Urinary bladder (tissue), 4 donors: ENCODE results near the gene MAGI1. TPM values are rescaled to one million over a fixed set of nuclear protein-coding genes. Genes with fewer than 3 reads are reported as not detected.

Experiments
- DNase-seq: peaks from one replicate; pipeline ENCODE4 v3.0.0-alpha.2; 2015; ENCODE audit errors: extremely low spot score
- H3K27ac ChIP-seq: one replicate; pipeline ENCODE4 v1.5.1; 2013; ENCODE audit warnings: low read depth, mild to moderate bottlenecking, moderate library complexity
- H3K36me3 ChIP-seq: one replicate; pipeline ENCODE4 v1.6.1; 2013; ENCODE audit warnings: mild to moderate bottlenecking, moderate library complexity; ENCODE audit not compliant: insufficient read depth
- H3K4me1 ChIP-seq: one replicate; pipeline ENCODE4 v1.6.1; 2013; ENCODE audit warnings: mild to moderate bottlenecking, moderate library complexity; ENCODE audit not compliant: insufficient read depth
- H3K4me3 ChIP-seq: one replicate; pipeline ENCODE4 v1.5.1; 2013; ENCODE audit warnings: low read depth, low read length
- WGBS: extraction: QIAGEN DNeasy Blood & Tissue Kit; methylation state at CpG from one replicate; pipeline ENCODE4 v1.1.7; 2013; 5-methylcytosine and 5-hydroxymethylcytosine counted together
- polyA plus RNA-seq: library from polyadenylated mRNA; stranded (reverse); fragments of 200-250 nt; gene quantifications from one replicate; pipeline ENCODE4 v1.2.3, GENCODE V29; 2013
- total RNA-seq: library from RNA; depleted of rRNA; stranded (reverse); fragments of >200 nt; gene quantifications from one replicate; pipeline ENCODE4 v1.2.3, GENCODE V29; 2014
- donor health status: healthy with polysubstance abuse.
- donor health status: healthy.

MAGI1 gene
- total and polyA plus RNA-seq, 2 donors = 9.7 to 46.7 TPM

- H3K4me1 ChIP-seq = no peaks in the 10 kb centered on the region
- no peak overlapping the region for H3K4me3 ChIP-seq
- no peaks in the 10 kb centered on the region for H3K36me3 ChIP-seq
- no peak for DNase-seq
- H3K27ac ChIP-seq = no peak overlapping the region
- WGBS = 62% methylated on average over 8 of the region's 8 CpGs
Measured at GRCh38 chr3:65811892-65812291, 226.8 kb downstream of the MAGI1 start.

GRCh38 chr3:65811086-65811761 lies 227.5 kb downstream of the MAGI1 start:
- 54% methylated on average over 4 of the region's 4 CpGs for WGBS
- H3K36me3 ChIP-seq = no peaks in the 10 kb centered on the region

GRCh38 chr3:65810302-65810701 lies 228.4 kb downstream of the MAGI1 start:
- no peak for DNase-seq
- Histone ChIP-seq H3K4me3 (no peak overlapping the region), H3K36me3 (no peaks in the 10 kb centered on the region), H3K27ac (no peak overlapping the region), H3K4me1 (no peaks in the 10 kb centered on the region)
- 77% methylated on average over 7 of the region's 7 CpGs for WGBS

More at GRCh38 chr3:65811086-65811761, 227.5 kb downstream of the MAGI1 start:
- no peak overlapping the region for H3K4me3 ChIP-seq
- H3K4me1 ChIP-seq = no peaks in the 10 kb centered on the region
- DNase-seq = no peak
- no peak overlapping the region for H3K27ac ChIP-seq

GRCh38 chr3:65809641-65810150 lies 229.0 kb downstream of the MAGI1 start:
- WGBS = 82% methylated on average over 2 of the region's 2 CpGs
- Histone ChIP-seq H3K27ac (no peak overlapping the region), H3K36me3 (no peaks in the 10 kb centered on the region), H3K4me1 (no peaks in the 10 kb centered on the region), H3K4me3 (no peak overlapping the region)
- no peak for DNase-seq

- no peak overlapping the region for H3K4me3 ChIP-seq
- H3K27ac ChIP-seq = no peak overlapping the region
- DNase-seq = no peak
- no peaks in the 10 kb centered on the region for H3K4me1 ChIP-seq
- no peaks in the 10 kb centered on the region for H3K36me3 ChIP-seq
- 93% methylated on average over 3 of the region's 3 CpGs for WGBS
Measured at GRCh38 chr3:65808824-65809223, 229.9 kb downstream of the MAGI1 start.

GRCh38 chr3:65808407-65808806 lies 230.3 kb downstream of the MAGI1 start:
- Histone ChIP-seq H3K36me3 (no peaks in the 10 kb centered on the region), H3K27ac (no peak overlapping the region), H3K4me3 (no peak overlapping the region), H3K4me1 (no peaks in the 10 kb centered on the region)
- DNase-seq = no peak
- WGBS = 84% methylated on average over 6 of the region's 6 CpGs

- Histone ChIP-seq H3K4me1 (no peaks in the 10 kb centered on the region), H3K4me3 (no peak overlapping the region), H3K27ac (no peak overlapping the region), H3K36me3 (no peaks in the 10 kb centered on the region)
- 80% methylated on average over 5 of the region's 5 CpGs for WGBS
- DNase-seq = no peak
Measured at GRCh38 chr3:65807225-65807624, 231.5 kb downstream of the MAGI1 start.

- no peaks in the 10 kb centered on the region for H3K36me3 ChIP-seq
- H3K27ac ChIP-seq = no peak overlapping the region
- no peak for DNase-seq
- no peak overlapping the region for H3K4me3 ChIP-seq
- no peaks in the 10 kb centered on the region for H3K4me1 ChIP-seq
- 84% methylated on average over 1 of the region's 1 CpG for WGBS
Measured at GRCh38 chr3:65806600-65806999, 232.1 kb downstream of the MAGI1 start.

- WGBS = 92% methylated on average over 4 of the region's 4 CpGs
Measured at GRCh38 chr3:65796676-65797075, 242.0 kb downstream of the MAGI1 start.

GRCh38 chr3:65795166-65795565 lies 243.6 kb downstream of the MAGI1 start:
- DNase-seq = no peak
- no peak overlapping the region for H3K27ac ChIP-seq
- 96% methylated on average over 2 of the region's 2 CpGs for WGBS
- H3K36me3 ChIP-seq = no peaks in the 10 kb centered on the region
- no peaks in the 10 kb centered on the region for H3K4me1 ChIP-seq
- H3K4me3 ChIP-seq = no peak overlapping the region

More at GRCh38 chr3:65796676-65797075, 242.0 kb downstream of the MAGI1 start:
- H3K4me3 ChIP-seq = no peak overlapping the region
- no peak overlapping the region for H3K27ac ChIP-seq
- no peak for DNase-seq
- no peaks in the 10 kb centered on the region for H3K36me3 ChIP-seq
- H3K4me1 ChIP-seq = no peaks in the 10 kb centered on the region

- no peak for DNase-seq
- 58% methylated on average over 8 of the region's 8 CpGs for WGBS
- Histone ChIP-seq H3K4me3 (no peak overlapping the region), H3K4me1 (no peaks in the 10 kb centered on the region), H3K36me3 (no peaks in the 10 kb centered on the region), H3K27ac (no peak overlapping the region)
Measured at GRCh38 chr3:65793495-65794200, 245.1 kb downstream of the MAGI1 start.

GRCh38 chr3:65788461-65788860 lies 250.3 kb downstream of the MAGI1 start:
- Histone ChIP-seq H3K4me1 (no peaks in the 10 kb centered on the region), H3K36me3 (no peaks in the 10 kb centered on the region), H3K4me3 (no peak overlapping the region), H3K27ac (no peak overlapping the region)
- no peak for DNase-seq
- 47% methylated on average over 2 of the region's 2 CpGs for WGBS

- H3K4me1 ChIP-seq = no peaks in the 10 kb centered on the region
- no peak for DNase-seq
- H3K27ac ChIP-seq = no peak overlapping the region
- WGBS = 91% methylated on average over 2 of the region's 2 CpGs
- no peaks in the 10 kb centered on the region for H3K36me3 ChIP-seq
- H3K4me3 ChIP-seq = no peak overlapping the region
Measured at GRCh38 chr3:65787827-65788226, 250.9 kb downstream of the MAGI1 start.

- DNase-seq = no peak
- Histone ChIP-seq H3K4me3 (no peak overlapping the region), H3K4me1 (no peaks in the 10 kb centered on the region), H3K36me3 (no peaks in the 10 kb centered on the region), H3K27ac (no peak overlapping the region)
- 33% methylated on average over 5 of the region's 5 CpGs for WGBS
Measured at GRCh38 chr3:65787340-65787739, 251.4 kb downstream of the MAGI1 start.
